Activated CD8-positive, alpha-beta memory T cell treated with anti-CD3 and anti-CD28 coated beads for 48 hours (primary cell): ENCODE results near the gene ZNF562.

Experiments
- DNase-seq, 3 experiments: peaks; one replicate each; pipeline ENCODE4 v3.0.0-alpha.2; 2020; ENCODE audit warnings: low read depth in 2 of 3, low spot score in 2 of 3

The ZNF562 gene

GRCh38 chr19:9645472-9645871 is 29.4 kb downstream of the ZNF562 start:
- DNase-seq: no peak

DNA sequence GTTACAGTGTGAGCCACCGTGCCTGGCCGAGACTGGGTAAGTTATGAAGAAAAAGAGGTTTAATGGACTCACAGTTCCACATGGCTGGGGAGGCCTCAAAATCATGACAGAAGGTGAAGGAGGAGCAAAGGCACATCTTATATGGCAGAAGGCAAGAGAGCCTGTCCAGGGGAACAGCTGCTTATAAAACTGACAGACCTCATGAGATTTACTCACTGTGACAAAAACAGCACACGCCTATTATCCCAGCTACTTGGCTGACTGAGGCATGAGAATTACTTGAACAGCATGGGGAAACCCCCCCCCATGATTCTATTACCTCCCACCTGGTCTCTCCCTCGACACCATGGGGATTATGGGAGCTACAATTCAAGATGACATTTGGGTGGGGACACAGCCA is 30.4 kb downstream of the ZNF562 start:
- no peak for DNase-seq

- no peak for DNase-seq
Observed at GRCh38 chr19:9641810-9642209, 33.1 kb downstream of the ZNF562 start.

GRCh38 chr19:9640956-9641355 is 33.9 kb downstream of the ZNF562 start:
- DNase-seq: no peak

- DNase-seq: no peak
Observed at GRCh38 chr19:9636018-9636417, 38.9 kb downstream of the ZNF562 start.

DNA sequence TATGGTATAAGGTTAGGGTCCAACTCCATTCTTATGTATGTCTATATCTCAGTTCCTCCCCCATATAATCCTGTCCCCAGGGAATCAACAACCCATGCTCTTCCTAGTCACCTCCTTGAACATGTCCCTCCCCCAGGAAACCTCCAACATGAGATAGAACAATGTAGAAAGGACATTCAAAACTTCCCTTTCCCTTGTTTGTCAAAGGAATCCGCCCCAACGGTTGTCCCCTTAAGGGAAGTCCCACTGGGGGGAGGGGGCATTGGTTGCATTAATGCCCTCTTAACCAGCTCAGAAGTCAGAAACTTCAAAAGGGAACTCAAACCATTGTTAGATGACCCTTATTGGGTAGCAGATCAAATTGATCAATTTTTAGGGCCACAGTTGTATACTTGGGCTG is 47.0 kb downstream of the ZNF562 start:
- DNase-seq: no peak

- DNase-seq: no peak
Observed at GRCh38 chr19:9622531-9622930, 52.4 kb downstream of the ZNF562 start.

DNA sequence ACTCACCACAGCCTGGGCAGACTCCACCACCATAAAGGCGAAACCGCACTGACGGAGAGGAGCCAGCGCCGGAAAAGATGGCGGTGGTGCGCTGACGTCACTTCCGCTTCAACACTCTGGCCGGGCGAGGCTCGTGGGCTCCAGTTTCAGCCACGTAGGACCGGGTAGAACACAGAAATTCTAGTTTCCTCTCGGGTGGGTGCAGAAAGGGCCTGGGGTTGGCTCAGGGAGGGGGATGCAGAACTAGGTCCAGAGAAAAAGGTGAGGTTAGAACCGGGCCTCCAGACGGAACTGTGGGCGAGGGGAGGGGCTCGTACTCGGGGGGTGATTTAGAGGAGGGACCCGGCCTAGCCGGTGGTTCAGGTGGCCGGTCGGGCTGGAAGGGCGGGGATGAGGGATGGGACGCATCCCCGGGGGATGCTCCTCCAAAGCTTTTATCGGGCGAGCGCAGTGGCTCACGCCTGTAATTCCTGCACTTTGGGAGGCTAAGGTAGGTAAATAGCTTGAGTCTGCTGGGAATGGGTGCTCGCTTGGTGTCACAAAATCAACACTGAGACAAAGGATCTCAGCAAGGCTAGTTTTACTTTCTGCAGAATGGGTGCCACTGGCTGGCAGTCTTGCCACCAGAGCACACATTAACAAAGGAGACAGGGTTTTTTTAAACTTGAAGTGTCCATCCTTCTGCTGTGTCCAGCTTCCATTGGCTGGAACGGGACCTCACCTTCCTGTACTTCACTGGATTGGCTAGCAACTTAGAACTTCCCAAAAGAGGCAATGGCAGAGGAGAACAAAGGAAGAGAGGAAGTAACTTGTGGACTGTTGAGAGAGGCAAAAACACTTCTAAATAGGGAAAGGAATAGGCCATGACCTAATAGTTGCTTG is 53.5 kb downstream of the ZNF562 start, which contains the start of gene ZNF561:
Gene ZNF561 (minus strand): TSS at position 77 of the 882 bp plus-strand sequence. CDS start 1,776 bp downstream, outside the sequence.
- DNase-seq: peak; percentile 75 to 85 (median 78)

DNA sequence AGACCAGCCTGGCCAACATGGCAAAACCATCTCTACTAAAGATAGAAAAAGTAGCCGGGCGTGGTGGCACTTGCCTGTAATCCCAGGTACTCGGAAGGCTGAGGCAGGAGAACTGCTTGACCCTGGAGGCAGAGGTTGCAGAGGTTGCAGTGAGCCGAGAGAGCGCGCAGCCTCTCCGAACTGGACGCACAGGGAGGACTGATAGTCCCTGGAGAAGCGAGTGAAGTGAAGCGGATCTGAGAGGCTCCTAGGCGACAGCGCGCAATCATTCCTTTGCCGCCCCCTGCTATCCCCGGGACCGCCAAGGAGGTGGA is 54.1 kb downstream of the ZNF562 start:
- DNase-seq: no peak

DNA sequence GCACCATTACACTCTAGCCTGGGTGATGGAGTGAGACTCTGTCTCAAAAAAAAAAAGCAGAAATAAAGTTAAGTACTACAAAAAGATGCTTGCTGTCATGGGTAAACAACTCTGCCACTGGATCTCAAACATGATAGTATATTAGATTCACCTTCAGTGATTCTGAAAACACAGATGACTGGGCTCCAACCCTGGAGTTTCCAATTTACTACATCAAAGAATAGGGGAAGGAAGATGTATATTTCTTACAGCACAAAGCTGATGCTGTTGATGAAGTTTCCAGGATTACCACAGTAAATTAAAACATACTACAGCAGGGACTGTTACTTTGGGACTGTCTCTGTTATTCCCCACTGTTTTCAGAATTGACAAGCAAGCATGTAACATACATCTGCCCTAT is 59.1 kb downstream of the ZNF562 start:
- DNase-seq: no peak

- no peak for DNase-seq
Observed at GRCh38 chr19:9610484-9611113, 64.3 kb downstream of the ZNF562 start.

DNA sequence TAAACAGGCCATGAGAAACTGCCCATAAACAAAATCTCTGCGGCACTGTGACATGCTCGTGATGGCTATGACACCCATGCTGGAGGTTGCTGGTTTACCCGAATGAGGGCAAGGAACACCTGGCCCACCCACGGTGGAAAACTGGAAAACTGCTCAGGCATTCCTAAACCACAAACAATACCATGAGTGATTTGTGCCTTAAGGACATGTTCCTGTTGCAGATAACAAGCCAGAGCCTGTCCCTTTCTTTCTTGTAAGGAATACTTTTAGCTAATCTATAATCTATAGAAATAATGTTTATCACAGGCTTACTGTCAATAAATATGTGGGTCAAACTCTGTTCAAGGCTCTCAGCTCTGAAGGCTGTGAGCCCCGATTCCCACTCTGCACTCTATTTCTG is 66.0 kb downstream of the ZNF562 start:
- DNase-seq: no peak

DNA sequence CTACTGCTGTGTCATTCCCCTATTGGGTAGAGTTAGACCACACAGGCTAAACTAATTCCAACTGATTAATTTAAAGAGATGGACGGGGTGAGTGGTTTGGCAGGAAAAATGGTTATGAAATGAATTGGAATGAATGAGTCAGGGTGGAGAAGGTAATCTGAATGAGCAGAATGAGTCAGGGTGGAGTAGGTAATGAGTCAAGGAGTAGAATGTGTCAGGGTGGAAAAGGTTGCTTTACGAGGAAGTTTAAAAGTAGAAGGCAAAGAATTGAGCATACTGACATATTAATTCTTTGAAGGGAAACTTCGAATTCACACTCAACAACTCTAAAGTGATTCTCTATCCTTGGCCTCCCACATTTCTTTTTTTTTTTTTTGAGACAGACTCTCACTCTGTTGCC is 77.9 kb downstream of the ZNF562 start:
- no peak for DNase-seq
